ACC112 (cell line): ENCODE data around the gene ZSWIM6.

ENCODE experiments used
- H2AFZ ChIP-seq: fragments of 200-600 bp; sonication (generic); one replicate; pipeline ENCODE4 v1.6.0; 2017; ENCODE audit warnings: antibody characterized with exemption, low read length; ENCODE audit not compliant: unreplicated experiment
- H3K27ac ChIP-seq: fragments of 200-600 bp; sonication (generic); 2 replicates; pipeline ENCODE4 v1.5.1; 2014; ENCODE audit warnings: low read depth, mild to moderate bottlenecking, antibody characterized with exemption, low read length, moderate library complexity
- H3K27me3 ChIP-seq: fragments of 200-600 bp; sonication (generic); 2 replicates; pipeline ENCODE4 v1.6.1; 2014; ENCODE audit warnings: mild to moderate bottlenecking, antibody characterized with exemption, low read length, moderate library complexity, mixed read lengths; ENCODE audit not compliant: insufficient read depth
- H3K36me3 ChIP-seq: fragments of 200-600 bp; sonication (generic); 2 replicates; pipeline ENCODE4 v1.6.1; 2016; ENCODE audit warnings: mild to moderate bottlenecking, antibody characterized with exemption, low read length, moderate library complexity, mixed read lengths; ENCODE audit not compliant: insufficient read depth
- H3K4me1 ChIP-seq: fragments of 200-600 bp; sonication (generic); one replicate; pipeline ENCODE4 v1.6.1; 2016; ENCODE audit warnings: low read length, mixed read lengths; ENCODE audit not compliant: insufficient read depth, unreplicated experiment, control insufficient read depth
- H3K4me3 ChIP-seq: fragments of 200-600 bp; sonication (generic); 2 replicates; pipeline ENCODE4 v1.5.1; 2014; ENCODE audit warnings: mild to moderate bottlenecking, low read depth, low read length
- H3K79me2 ChIP-seq: fragments of 200-600 bp; sonication (generic); one replicate; pipeline ENCODE4 v1.6.0; 2016; ENCODE audit warnings: low read length; ENCODE audit not compliant: control insufficient read depth, unreplicated experiment, insufficient read depth

Gene ZSWIM6

DNA sequence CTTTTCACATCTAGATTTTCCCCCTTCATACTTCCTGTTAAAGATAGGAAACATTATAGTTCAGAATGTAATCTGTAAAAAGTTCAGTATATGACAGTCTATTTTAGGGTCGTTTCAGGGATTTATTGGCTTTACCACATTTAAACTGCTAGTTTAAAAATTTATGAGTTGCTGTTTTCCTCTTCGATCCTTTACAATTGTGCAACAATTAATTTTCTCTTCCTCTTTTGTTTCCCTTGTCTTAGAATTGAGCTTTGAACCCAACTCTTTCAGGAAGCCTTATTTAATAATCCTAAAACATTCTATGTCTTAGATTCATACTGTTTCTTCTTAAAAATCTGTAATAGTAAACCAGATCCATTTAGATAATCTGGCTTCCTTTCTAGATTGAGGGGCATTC is 16.4 kb downstream of the ZSWIM6 start:
- Histone ChIP-seq H2AFZ (no peak overlapping the region), H3K79me2 (peaks cover 96% of the 10 kb centered on the region), H3K27me3 (no peaks in the 10 kb centered on the region), H3K36me3 (no peaks in the 10 kb centered on the region), H3K4me3 (no peak overlapping the region), H3K4me1 (peaks cover 5% of the 10 kb centered on the region), H3K27ac (no peak overlapping the region)

DNA sequence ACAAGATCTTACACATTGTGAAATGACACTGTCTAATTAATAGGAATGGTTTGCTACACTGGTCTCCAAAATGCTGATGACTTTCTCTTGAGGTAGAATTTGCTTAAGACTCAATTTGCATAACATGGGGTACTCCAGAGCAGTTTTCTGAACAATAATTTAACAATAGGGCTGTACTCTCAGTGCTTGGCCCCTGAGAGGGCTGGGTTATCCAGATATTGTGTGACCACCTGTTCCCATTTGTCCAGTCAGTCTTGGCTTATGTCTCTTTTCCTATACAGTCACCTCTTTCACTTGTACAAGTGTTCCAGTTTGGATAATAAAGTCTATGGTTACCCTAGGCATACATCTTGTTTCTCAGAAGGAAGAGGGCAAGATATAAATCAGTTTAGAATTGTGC is 17.9 kb downstream of the ZSWIM6 start:
- Histone ChIP-seq H3K4me3 (no peak overlapping the region), H3K79me2 (peaks cover 96% of the 10 kb centered on the region), H3K27ac (no peak overlapping the region), H3K36me3 (no peaks in the 10 kb centered on the region), H3K4me1 (no peaks in the 10 kb centered on the region), H3K27me3 (no peaks in the 10 kb centered on the region), H2AFZ (no peak overlapping the region)

DNA sequence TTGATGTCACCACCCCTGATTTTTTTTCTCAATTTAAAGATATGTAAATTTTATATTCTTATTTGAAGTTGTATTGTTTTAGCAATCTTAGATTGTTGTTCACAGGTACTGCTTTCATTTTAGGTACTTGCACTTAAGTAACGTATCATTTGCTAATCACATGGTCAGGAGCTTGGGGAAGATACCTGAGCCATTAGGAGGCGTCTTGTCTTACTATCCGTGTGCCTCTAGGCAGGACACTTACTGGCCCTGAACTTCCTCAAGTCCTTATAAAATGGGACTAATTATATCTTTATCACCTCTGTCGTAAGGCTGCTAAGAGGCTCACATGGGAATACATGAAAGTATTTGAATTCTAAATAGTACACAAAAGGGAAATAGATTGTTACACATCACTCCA is 18.5 kb downstream of the ZSWIM6 start:
- Histone ChIP-seq H3K36me3 (no peaks in the 10 kb centered on the region), H3K4me3 (no peak overlapping the region), H3K4me1 (no peaks in the 10 kb centered on the region), H2AFZ (no peak overlapping the region), H3K79me2 (peaks cover 93% of the 10 kb centered on the region), H3K27me3 (no peaks in the 10 kb centered on the region), H3K27ac (no peak overlapping the region)

DNA sequence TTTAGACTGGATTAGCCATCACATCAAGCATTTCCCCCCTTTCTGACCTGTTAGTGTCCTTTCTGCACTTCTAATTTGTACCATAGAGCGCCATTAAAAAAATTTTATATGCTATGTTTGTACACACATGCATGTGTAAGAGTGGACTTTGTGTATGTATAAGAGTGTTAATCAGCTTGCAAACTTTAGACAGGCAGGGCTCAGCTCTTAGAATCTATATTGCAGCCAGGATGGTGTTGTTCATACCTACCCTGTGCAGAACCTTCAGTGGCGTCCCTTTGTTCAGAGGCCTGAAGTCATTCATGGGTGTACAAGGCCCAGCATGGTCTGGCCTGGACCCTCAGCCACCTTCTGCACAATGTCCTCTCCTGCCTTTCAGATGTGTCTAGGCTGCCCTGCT is 19.7 kb downstream of the ZSWIM6 start:
- Histone ChIP-seq H3K36me3 (no peaks in the 10 kb centered on the region), H3K4me3 (no peak overlapping the region), H3K27ac (no peak overlapping the region), H2AFZ (no peak overlapping the region), H3K4me1 (no peaks in the 10 kb centered on the region), H3K27me3 (no peaks in the 10 kb centered on the region), H3K79me2 (peaks cover 89% of the 10 kb centered on the region)

DNA sequence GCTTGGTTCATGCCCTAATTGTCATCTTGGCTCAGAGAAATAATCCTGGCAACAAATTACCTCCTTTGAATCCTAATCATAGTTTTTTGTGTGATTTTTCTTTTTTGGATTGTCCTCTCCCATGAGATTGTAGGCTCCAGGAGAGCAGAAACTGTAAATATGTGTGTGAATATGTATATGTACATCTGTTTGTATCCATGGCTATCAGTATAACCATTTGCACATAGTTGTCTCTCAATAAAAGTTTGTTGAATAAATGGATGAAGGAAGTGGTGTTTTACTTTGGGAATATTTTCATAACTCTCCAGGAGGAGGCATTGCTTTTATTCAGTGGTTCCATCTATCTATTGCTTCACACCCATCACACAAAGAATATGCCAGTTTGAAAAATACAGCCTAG is 20.1 kb downstream of the ZSWIM6 start:
- H3K27me3 ChIP-seq: no peaks in the 10 kb centered on the region
- 0 out of 2 replicates have a peak, but pooled peaks cover 3% of the 10 kb centered on the region for H3K36me3 ChIP-seq
- H3K79me2 ChIP-seq: peaks cover 90% of the 10 kb centered on the region
- H3K4me3 ChIP-seq: no peak overlapping the region
- H3K4me1 ChIP-seq: no peaks in the 10 kb centered on the region
- no peak overlapping the region for H2AFZ ChIP-seq
- H3K27ac ChIP-seq: no peak overlapping the region

DNA sequence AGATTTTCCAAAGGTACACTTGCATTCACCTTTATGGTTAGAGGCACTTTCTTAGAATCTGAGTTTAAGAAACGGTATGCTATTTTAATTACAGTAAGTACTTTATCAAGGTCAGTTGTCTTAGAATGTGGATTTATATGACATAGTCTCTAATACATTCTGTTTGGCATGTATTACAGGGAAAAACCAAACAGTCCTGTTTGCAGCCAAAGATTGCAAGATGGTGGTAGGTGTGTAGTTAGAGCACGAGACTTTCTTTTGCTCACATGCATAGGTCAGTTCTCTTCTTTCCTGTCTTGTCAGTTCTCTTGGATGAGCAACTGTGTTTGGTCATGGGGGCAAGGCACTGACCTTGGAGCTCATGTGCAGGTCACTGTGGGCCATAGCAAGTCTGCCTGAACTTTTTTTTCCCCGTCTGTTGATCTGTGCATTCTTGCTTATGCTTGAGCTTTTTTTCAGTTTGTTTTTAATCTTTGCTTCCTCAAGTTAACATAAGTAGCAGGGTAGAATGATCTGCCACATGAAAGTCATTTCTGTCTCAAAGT is 20.6 kb downstream of the ZSWIM6 start:
- H3K27me3 ChIP-seq: no peaks in the 10 kb centered on the region
- H3K79me2 ChIP-seq: peaks cover 89% of the 10 kb centered on the region
- H2AFZ ChIP-seq: no peak overlapping the region
- no peak overlapping the region for H3K27ac ChIP-seq
- H3K36me3 ChIP-seq: 0 out of 2 replicates have a peak, but pooled peaks cover 3% of the 10 kb centered on the region
- no peaks in the 10 kb centered on the region for H3K4me1 ChIP-seq
- no peak overlapping the region for H3K4me3 ChIP-seq

DNA sequence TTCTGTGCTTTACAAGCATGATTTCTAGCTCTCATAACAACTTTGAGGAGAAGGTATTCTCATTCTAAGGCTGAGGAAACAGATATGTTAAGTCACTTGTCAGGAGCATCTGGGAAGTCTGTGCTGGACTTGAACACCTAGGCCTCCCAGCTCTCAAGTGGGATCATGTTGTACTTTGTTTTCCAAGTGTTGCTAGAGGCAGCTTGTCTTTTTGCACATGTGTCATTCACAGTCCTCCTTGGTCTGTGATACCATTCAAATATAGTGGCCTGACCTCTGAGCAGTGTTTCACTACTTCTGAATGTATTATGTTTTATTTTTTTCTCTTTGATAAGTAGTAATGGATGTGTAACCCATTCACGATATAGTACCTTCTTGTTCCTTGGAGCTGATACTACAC is 21.2 kb downstream of the ZSWIM6 start:
- peaks cover 91% of the 10 kb centered on the region for H3K79me2 ChIP-seq
- no peak overlapping the region for H3K4me3 ChIP-seq
- H3K27me3 ChIP-seq: no peaks in the 10 kb centered on the region
- no peak overlapping the region for H2AFZ ChIP-seq
- 0 out of 2 replicates have a peak, but pooled peaks cover 3% of the 10 kb centered on the region for H3K36me3 ChIP-seq
- no peak overlapping the region for H3K27ac ChIP-seq
- H3K4me1 ChIP-seq: no peaks in the 10 kb centered on the region

DNA sequence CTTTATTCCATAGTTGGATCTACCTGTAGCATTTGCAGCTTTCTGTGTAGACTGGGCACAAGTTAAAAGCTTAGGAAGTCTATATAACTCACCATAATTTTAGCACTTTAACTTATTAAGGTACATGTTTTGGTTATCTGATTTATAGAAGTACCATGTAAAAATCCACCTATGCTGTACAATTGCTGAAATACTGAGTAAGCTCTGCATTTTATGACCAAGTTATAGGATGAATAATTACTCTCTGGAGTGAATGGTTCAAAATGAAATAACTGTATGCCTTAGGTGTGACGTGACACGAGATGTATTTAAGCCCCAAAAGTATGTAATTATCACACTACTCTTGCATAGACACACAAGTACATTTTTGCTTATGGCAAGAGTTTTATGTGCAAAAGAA is 22.1 kb downstream of the ZSWIM6 start:
- Histone ChIP-seq H2AFZ (no peak overlapping the region), H3K27ac (no peak overlapping the region), H3K36me3 (0 out of 2 replicates have a peak, but pooled peaks cover 3% of the 10 kb centered on the region), H3K4me1 (no peaks in the 10 kb centered on the region), H3K79me2 (peaks cover 91% of the 10 kb centered on the region), H3K27me3 (no peaks in the 10 kb centered on the region), H3K4me3 (no peak overlapping the region)

DNA sequence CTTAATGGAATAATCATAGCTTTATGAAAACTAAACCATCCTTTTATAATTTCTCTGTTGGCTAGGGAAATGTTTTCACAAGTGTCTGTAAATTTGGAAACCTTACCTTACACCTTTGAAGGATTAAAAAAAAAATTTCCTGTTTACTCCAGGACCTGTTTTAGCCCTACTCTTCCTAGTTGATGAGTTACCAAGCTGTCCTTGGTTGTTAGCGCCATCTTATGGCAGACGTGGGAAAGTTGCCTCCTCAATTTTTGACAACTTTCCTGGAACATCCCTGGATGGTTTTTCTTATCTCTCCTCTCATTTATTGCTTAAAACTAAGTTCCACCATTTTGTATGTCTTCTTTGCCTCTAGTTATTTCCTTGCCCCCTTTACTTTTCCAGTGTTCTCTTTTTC is 25.7 kb downstream of the ZSWIM6 start:
- Histone ChIP-seq H3K4me1 (peaks cover under 1% of the 10 kb centered on the region), H3K4me3 (no peak overlapping the region), H3K36me3 (0 out of 2 replicates have a peak, but pooled peaks cover 3% of the 10 kb centered on the region), H3K27ac (no peak overlapping the region), H3K79me2 (peaks cover 90% of the 10 kb centered on the region), H2AFZ (no peak overlapping the region), H3K27me3 (no peaks in the 10 kb centered on the region)

DNA sequence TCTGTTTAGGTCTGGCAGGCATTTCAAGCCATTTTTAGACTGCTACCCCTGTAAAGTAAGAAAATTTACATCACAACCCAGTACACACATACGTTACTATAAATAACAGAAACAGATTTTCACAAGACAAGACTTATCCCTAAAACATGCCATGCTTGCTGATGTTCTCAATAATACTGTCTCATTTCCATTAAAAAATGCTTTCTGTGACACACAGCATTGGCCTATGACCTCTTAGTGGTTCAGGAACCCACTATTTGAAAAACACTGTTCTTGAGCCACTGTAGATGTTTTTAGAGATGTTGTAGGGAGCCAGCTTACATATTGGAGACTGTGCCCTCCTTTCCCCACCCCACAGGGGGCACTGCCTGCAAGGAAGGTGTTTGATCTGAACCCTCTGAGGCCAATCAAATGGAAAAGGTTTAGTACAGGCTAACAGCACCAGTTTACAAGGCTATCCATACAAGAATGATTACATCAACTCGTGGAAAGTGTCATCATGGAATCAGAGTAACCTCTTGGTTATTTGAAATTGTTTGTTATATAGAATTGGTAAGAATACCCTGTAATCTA is 30.8 kb downstream of the ZSWIM6 start:
- H3K4me1 ChIP-seq: peaks cover 7% of the 10 kb centered on the region
- H3K27ac ChIP-seq: no peak overlapping the region
- H3K79me2 ChIP-seq: peaks cover 86% of the 10 kb centered on the region
- H3K4me3 ChIP-seq: no peak overlapping the region
- no peak overlapping the region for H2AFZ ChIP-seq
- H3K27me3 ChIP-seq: no peaks in the 10 kb centered on the region
- H3K36me3 ChIP-seq: no peaks in the 10 kb centered on the region

DNA sequence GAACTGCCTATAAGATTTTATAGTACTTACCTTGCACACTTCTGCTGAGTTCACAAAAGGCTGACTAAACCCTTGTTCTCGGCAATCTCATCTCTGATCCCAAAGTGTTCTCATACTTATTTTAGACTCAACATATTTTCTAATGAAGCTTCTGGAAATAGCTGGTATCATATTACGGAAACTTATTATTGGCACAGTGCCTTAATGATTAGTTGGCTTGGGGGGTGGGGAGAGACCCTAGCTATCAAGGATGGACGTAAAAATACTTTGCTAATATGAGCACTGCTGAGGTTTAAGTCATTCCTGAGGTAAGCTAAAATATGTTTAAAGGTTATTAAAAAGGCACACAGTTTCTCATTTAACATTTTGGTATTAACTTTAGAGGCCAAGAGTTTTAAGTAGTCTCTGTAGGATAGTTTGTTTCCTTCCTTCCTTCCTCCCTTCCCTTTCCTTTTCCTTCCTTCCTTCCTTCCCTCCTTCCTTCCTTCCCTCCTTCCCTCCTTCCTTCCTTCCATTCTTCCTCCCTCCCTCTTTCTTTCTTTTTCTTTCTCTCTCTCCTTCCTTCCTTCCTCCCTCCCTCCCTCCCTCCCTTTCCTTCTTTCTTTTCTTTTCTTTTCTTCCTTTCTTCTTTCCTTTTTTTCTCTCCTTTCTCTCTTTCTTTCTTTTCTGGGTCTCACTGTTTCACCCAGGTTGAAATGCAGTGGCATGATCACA is 31.5 kb downstream of the ZSWIM6 start:
- Histone ChIP-seq H3K27ac (no peak overlapping the region), H2AFZ (no peak overlapping the region), H3K27me3 (no peaks in the 10 kb centered on the region), H3K4me3 (no peak overlapping the region), H3K4me1 (peaks cover 7% of the 10 kb centered on the region), H3K79me2 (peaks cover 82% of the 10 kb centered on the region), H3K36me3 (no peaks in the 10 kb centered on the region)
